ENCODE measurements around the gene CYP4A22. TPM values are rescaled to one million over a fixed set of nuclear protein-coding genes. Genes with fewer than 3 reads are reported as not detected.
A peak's percentile ranks its signal among the peaks of the same experiment; 100 is the strongest.

CYP4A22 gene
- polyA plus RNA-seq, 2 of the 4 experiments (the other 2 are of a cell fraction): not detected

- DNase-seq (ENCODE audit: low read depth in 1 of 2, low spot score in 1 of 2) (no peak), ATAC-seq (no peak), FAIRE-seq (no peak)
- ChIA-PET CTCF (interaction anchor here (1.3 to 10.5 kb wide), 3 partner anchors 12 to 129 kb away, joined by 3 to 142 read pairs (median 75); no protein-coding TSS in a partner anchor), POLR2A (interaction anchor here (0.5 kb wide), 1 partner anchor 136 kb away, joined by 5 read pairs; no protein-coding TSS in a partner anchor)
- H3K4me3 ChIP-seq: no peak overlapping the region
- 79% methylated on average over 4 of the region's 7 CpGs for WGBS (ENCODE audit: missing lambda C conversion rate)
- H3K9me3 ChIP-seq: no peaks in the 10 kb centered on the region
- peak overlapping the region; percentile 85 to 92; a peak in 5 of 6 replicates for H3K27ac ChIP-seq
- TF ChIP-seq HES2 (IDR thresholded peaks at IDR 0.05) (no peak), NFE2L2 (conservative IDR thresholded peaks at IDR 0.05; ENCODE audit: low read length) (no peak), JUN (IDR thresholded peaks at IDR 0.05) (no peak), NR3C1 (IDR thresholded peaks at IDR 0.05) (no peak), FOSL2 (IDR thresholded peaks at IDR 0.05) (no peak), FOSL2 (CRISPR knock-in tag; IDR thresholded peaks at IDR 0.05) (no peak), POLR2AphosphoS2 (conservative IDR thresholded peaks at IDR 0.05; ENCODE audit: low read length) (no peak), ELK1 (IDR thresholded peaks at IDR 0.05; ENCODE audit: low read depth, low read length) (no peak), CBX8 (IDR thresholded peaks at IDR 0.05) (no peak), REST (IDR thresholded peaks at IDR 0.05) (no peak), PBX3 (IDR thresholded peaks at IDR 0.05) (no peak), CHD2 (IDR thresholded peaks at IDR 0.05; ENCODE audit: low read length, partially characterized antibody) (no peak), KDM5A (IDR thresholded peaks at IDR 0.05) (no peak)
- peak overlapping the region; percentile 90; the same call in 2 of the 3 replicates for H3K4me2 ChIP-seq
- H3K4me1 ChIP-seq: peaks cover 39% of the 10 kb centered on the region
Measured at GRCh38 chr1:47188791-47189785, 51.8 kb downstream of the CYP4A22 start.

- TF ChIP-seq BCL3 (IDR thresholded peaks at IDR 0.05): no peak
- peak; percentile 48; the same call in 1 of the 2 replicates for TF ChIP-seq MAX (IDR thresholded peaks at IDR 0.05)
- no peak for TF ChIP-seq ZFP36 (IDR thresholded peaks at IDR 0.05; ENCODE audit: borderline replicate concordance, partially characterized antibody)
- TF ChIP-seq ATOH8 (CRISPR knock-in tag; IDR thresholded peaks at IDR 0.05; ENCODE audit: low read depth): peak; percentile 16; the same call in 1 of the 2 replicates
- ATAC-seq: peak; percentile 32 to 59
- no peak for FAIRE-seq
- DNase-seq (ENCODE audit: low read depth in 1 of 2, low spot score in 1 of 2): peak; percentile 55 to 67
- H3K4me3 ChIP-seq: no peak within 1 kb of the TSS
- WGBS (ENCODE audit: missing lambda C conversion rate): 29% methylated on average over 14 of the region's 16 CpGs
- peak within 1 kb of the TSS; percentile 85 to 92 for H3K27ac ChIP-seq
- H3K4me2 ChIP-seq: peak within 1 kb of the TSS; percentile 90
- H3K4me1 ChIP-seq: peaks cover 39% of the 10 kb centered on the region
- ChIA-PET POLR2A (interaction anchor here (0.5 to 0.7 kb wide), 2 partner anchors 11 to 136 kb away, joined by 4 to 5 read pairs; no protein-coding TSS in a partner anchor), CTCF (interaction anchor here (1.1 to 10.5 kb wide), 4 partner anchors 13 to 536 kb away, joined by 3 to 142 read pairs (median 39); no protein-coding TSS in a partner anchor)
- H3K9me3 ChIP-seq: no peaks in the 10 kb centered on the region
Measured at GRCh38 chr1:47189844-47190508, 52.7 kb downstream of the CYP4A22 start, which contains the start of gene PDZK1IP1. PDZK1IP1 (minus strand) TSS chr1:47190036; CDS start chr1:47189932, 104 bp downstream.

Measured in A549 (cell line).